ENCODE measurements around the gene RXYLT1. TPM values are rescaled to one million over a fixed set of nuclear protein-coding genes. Genes with fewer than 3 reads are reported as not detected.
A peak's percentile ranks its signal among the peaks of the same experiment; 100 is the strongest.

RXYLT1 gene
- total RNA-seq, 2 donors from 2014 or later = 10.1 to 12.8 TPM

DNA sequence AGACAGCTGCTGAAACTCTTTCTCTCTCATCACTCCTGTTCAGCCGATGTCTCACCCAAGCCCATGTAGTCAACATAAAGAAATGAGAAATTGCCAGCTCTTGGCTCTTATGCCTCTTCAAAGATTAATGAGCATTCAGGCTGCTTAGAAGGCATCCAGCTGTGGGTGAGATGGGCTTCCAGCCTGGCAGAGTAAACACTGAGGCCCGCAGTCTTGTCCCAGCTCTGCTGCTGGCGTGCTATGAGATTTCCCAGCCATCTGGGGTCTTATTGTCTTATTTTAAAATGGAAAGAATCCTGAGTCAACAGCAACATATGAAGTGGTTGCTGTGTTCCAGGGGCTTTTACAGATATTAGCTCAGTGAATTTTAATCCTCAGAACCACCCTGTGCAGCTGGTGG lies 12.6 kb downstream of the RXYLT1 start:
- ATAC-seq (no peak), DNase-seq (no peak)
- intact Hi-C loops (cut with DNase I, micrococcal nuclease) = no loop called here

GRCh38 chr12:63795032-63795687 lies 15.5 kb downstream of the RXYLT1 start:
- intact Hi-C loops (cut with DNase I, micrococcal nuclease) = no loop called here
- ATAC-seq (no peak), DNase-seq (no peak)

DNA sequence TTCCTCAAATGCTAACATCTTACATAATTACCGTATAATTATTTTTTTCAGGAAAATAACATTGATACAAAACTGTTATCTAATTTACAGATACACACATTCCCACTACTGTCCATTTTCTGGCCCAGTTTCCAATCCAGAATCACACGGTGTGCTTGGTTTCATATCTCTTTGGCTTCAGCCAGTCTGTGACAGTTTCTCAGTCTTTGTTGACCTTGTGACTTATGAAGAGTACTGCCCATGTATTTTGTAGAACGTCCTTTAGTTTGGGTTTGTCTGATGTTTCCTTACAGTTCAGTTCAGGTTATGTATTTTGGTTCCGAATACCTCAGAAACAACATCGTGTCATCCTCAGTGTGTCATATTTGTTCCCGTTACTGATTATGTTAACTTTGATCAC lies 16.2 kb downstream of the RXYLT1 start:
- DNase-seq = no peak
- intact Hi-C loops (cut with DNase I, micrococcal nuclease) = no loop called here
- no peak for ATAC-seq

DNA sequence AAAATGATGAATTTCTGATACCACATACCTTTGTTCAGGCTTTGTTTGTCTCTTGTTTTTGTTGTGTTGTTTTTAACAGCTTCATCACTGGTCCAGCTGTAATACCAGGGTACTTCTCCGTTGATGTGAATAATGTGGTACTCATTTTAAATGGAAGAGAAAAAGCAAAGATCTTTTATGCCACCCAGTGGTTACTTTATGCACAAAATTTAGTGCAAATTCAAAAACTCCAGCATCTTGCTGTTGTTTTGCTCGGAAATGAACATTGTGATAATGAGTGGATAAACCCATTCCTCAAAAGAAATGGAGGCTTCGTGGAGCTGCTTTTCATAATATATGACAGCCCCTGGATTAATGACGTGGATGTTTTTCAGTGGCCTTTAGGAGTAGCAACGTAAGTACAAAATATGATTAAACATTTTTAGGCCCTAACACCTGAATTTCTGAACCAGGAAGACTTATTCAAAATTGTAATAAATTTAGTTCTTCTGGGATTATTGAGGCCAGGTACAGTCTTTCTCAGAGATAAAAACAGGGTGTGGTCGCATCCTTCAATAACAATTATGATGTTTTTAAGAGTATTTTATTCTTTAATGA lies 22.4 kb downstream of the RXYLT1 start:
- DNase-seq = no peak

GRCh38 chr12:63804746-63805145 lies 25.0 kb downstream of the RXYLT1 start:
- intact Hi-C loops (cut with DNase I, micrococcal nuclease) = loop anchor here in 1 of 2 donors (10.0 kb wide), 2 partner anchors 130 to 700 kb away; no protein-coding TSS in a partner anchor
- no peak for ATAC-seq
- no peak for DNase-seq

More for the DNA sequence above, 22.4 kb downstream of the RXYLT1 start:
- no peak for ATAC-seq
- intact Hi-C loops (cut with DNase I, micrococcal nuclease) = loop anchor here in 1 of 2 donors (10.0 kb wide), 2 partner anchors 127 to 697 kb away; no protein-coding TSS in a partner anchor

- intact Hi-C loops (cut with DNase I, micrococcal nuclease) = loop anchor here in 1 of 2 donors (10.0 kb wide), 2 partner anchors 131 to 701 kb away; no protein-coding TSS in a partner anchor
- ATAC-seq = peak; percentile 97
- DNase-seq = peak; percentile 15 to 55
Observed at GRCh38 chr12:63805704-63806672, 26.3 kb downstream of the RXYLT1 start.

DNA sequence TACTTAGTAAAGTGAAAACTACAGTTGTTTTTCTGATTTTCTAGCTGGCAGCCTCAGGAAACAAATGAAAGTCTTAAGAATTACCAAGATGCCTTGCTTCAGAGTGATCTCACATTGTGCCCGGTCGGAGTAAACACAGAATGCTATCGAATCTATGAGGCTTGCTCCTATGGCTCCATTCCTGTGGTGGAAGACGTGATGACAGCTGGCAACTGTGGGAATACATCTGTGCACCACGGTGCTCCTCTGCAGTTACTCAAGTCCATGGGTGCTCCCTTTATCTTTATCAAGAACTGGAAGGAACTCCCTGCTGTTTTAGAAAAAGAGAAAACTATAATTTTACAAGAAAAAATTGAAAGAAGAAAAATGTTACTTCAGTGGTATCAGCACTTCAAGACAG lies 28.9 kb downstream of the RXYLT1 start:
- ATAC-seq (no peak), DNase-seq (no peak)
- intact Hi-C loops (cut with DNase I, micrococcal nuclease) = loop anchor here in 1 of 2 donors (10.0 kb wide), 2 partner anchors 134 to 704 kb away; no protein-coding TSS in a partner anchor

- no peak for DNase-seq
- no peak for ATAC-seq
- intact Hi-C loops (cut with DNase I, micrococcal nuclease) = loop anchor here in 1 of 2 donors (10.0 kb wide), 2 partner anchors 135 to 705 kb away; no protein-coding TSS in a partner anchor
Observed at GRCh38 chr12:63809566-63809965, 29.9 kb downstream of the RXYLT1 start.

- ATAC-seq = no peak
Observed at GRCh38 chr12:63811334-63811733, 31.6 kb downstream of the RXYLT1 start.

GRCh38 chr12:63811755-63812154 lies 32.0 kb downstream of the RXYLT1 start:
- DNase-seq (no peak), ATAC-seq (no peak)
- intact Hi-C loops (cut with DNase I, micrococcal nuclease) = no loop called here

More at GRCh38 chr12:63811334-63811733, 31.6 kb downstream of the RXYLT1 start:
- DNase-seq = no peak
- intact Hi-C loops (cut with DNase I, micrococcal nuclease) = no loop called here

DNA sequence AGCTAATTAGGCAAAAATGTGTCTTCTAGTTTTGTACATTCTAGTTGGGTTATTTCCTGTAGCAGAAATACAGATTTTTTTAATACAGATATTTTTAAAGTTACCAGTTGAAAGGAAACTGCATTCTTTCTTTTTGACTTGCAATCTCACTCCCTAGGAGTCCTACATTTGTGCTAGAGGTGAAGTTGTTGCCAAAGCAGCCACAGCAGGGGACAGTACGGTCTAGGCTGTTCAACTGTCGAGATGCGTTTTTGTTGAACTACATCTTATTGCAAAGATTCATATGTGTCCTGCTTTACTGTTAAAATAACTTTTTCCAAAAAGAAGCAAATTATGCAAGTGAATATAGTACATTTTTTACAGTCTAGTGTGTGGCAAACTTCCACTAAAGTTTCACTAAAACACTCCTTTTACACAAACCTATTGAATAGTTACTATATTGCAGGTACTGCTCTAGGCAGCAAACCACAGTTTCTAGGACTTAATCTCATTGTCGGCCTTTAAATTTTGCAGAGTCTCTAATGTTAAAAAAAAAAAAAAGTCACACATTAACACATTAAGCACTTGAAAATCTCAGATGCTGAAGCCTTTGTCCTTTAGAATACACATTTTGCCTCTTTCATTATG lies 34.5 kb downstream of the RXYLT1 start:
- intact Hi-C loops (cut with DNase I, micrococcal nuclease) = no loop called here
- DNase-seq (no peak), ATAC-seq (no peak)

GRCh38 chr12:63815482-63815852 lies 35.8 kb downstream of the RXYLT1 start:
- intact Hi-C loops (cut with DNase I, micrococcal nuclease) = no loop called here
- DNase-seq = no peak
- peak; percentile 65 for ATAC-seq

- intact Hi-C loops (cut with DNase I, micrococcal nuclease) = no loop called here
- DNase-seq (no peak), ATAC-seq (peak; percentile 66)
Observed at GRCh38 chr12:63816031-63816430, 36.3 kb downstream of the RXYLT1 start.

DNA sequence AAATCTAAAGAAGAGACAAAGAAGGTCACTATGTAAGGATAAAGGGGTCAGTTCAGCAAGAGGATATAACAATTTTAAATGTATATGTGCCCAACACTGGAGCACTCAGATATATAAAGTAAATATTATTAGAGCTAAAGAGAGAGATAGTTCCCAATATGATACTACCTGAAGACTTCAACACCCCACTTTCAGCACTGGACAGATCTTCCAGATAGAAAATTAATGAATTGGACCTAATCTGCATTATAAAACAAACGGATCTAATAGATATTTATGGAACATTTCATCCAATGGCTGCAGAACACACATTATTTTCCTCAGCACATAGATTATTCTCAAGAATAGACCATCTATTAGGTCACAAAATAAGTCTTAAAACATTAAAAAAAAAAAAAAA lies 40.7 kb downstream of the RXYLT1 start:
- no peak for DNase-seq
- intact Hi-C loops (cut with DNase I, micrococcal nuclease) = no loop called here
- no peak for ATAC-seq

DNA sequence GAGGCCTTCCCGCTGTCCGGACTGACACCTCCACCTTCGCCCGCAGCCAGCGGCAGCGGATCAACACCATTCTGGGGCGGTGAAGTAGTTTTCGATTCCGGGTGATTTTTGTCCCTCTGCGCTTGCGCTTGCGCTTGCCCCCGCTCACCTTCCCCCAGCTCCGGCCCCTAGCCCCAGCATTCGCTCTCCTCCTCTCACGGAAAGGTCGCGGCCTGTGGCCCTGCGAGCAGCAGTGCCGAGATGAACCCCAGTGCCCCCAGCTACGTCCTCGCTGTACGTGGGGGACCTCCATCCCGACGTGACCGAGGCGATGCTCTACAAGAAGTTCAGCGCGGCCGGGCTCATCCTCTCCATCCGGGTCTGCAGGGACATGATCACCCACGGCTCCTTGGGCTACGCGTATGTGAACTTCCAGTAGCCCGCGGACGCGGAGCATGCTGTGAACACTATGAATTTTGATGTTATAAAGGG lies 42.1 kb downstream of the RXYLT1 start:
- DNase-seq (no peak), ATAC-seq (no peak)
- intact Hi-C loops (cut with DNase I, micrococcal nuclease) = no loop called here

DNA sequence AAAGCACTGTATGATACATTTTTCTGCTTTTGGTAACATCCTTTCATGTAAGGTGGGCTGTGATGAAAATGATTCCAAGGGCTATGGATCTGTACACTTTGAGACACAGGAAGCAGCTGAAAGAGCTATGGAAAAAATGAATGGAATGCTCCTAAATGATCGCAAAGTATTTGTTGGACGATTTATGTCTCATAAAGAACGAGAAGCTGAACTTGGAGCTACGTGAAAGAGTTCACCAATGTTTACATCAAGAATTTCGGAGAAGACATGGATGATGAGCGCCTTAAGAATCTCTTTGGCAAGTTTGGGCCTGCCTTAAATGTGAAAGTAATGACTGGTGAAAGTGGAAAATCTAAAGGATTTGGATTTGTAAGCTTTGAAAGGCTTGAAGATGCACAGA lies 42.6 kb downstream of the RXYLT1 start:
- ATAC-seq (no peak), DNase-seq (no peak)
- intact Hi-C loops (cut with DNase I, micrococcal nuclease) = no loop called here

DNA sequence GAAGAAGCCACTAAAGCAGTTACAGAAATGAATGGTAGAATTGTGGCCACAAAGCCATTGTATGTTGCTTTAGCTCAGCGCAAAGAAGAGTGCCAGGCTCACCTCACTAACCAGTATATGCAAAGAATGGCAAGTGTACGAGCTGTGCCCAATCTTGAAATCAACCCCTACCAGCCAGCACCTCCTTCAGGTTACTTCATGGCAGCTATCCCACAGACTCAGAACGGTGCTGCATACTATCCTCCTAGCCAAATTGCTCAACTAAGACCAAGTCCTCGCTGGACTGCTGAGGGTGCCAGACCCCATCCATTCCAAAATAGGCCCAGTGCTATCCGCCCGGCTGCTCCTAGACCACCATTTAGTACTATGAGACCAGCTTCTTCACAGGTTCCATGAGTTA lies 43.3 kb downstream of the RXYLT1 start:
- DNase-seq (no peak), ATAC-seq (no peak)
- intact Hi-C loops (cut with DNase I, micrococcal nuclease) = no loop called here

DNA sequence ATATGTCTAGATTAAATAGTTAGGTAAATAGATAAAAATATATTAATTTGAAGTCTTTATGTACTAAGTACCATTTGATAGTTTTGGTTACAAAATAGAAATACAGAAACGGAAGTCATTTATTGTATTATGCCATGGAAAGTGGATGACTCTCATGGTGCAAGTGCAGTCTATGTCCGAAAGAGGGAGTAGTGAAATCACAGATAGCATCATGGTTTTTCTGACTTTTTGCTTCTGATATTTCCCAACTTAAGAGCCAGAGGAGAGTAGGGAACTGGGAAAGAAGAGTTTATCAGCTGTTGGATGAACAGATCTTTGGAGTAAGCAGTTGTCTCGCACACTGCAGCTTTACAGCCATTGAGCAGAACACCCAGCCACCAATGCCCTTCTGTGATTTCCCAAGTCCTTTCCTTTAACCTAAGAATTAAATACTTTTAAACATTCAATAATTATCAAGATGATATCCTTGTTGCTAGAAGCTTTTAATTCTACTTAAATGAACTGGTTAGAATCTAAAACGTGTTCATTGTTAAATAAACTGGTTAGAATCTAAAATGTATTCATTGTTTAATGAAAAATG lies 46.4 kb downstream of the RXYLT1 start:
- ATAC-seq = peak; percentile 68
- DNase-seq = no peak
- intact Hi-C loops (cut with DNase I, micrococcal nuclease) = no loop called here

All from left colon (tissue), 2 donors.